NCI-H82 treated with DMSO at 0.1 percent for 48 hours (cell line): ENCODE results near the gene ACP3.

Experiments
- DNase-seq: peaks from one replicate; lab custom pipeline; 2025; ENCODE audit not compliant: unreplicated experiment; lab: John Stamatoyannopoulos, UW

The ACP3 gene

GRCh38 chr3:132405609-132406299, 88.5 kb downstream of the ACP3 start:
- no peak for DNase-seq

- DNase-seq = no peak
Measured at GRCh38 chr3:132406587-132406986, 89.4 kb downstream of the ACP3 start.

- DNase-seq = no peak
Measured at GRCh38 chr3:132407025-132407424, 89.8 kb downstream of the ACP3 start.
